ENCODE results near the gene LRRTM4. TPM values are rescaled to one million over a fixed set of nuclear protein-coding genes. Genes with fewer than 3 reads are reported as not detected.

The LRRTM4 gene
- total RNA-seq, 1 donor from 2014 or later, result not detected

DNA sequence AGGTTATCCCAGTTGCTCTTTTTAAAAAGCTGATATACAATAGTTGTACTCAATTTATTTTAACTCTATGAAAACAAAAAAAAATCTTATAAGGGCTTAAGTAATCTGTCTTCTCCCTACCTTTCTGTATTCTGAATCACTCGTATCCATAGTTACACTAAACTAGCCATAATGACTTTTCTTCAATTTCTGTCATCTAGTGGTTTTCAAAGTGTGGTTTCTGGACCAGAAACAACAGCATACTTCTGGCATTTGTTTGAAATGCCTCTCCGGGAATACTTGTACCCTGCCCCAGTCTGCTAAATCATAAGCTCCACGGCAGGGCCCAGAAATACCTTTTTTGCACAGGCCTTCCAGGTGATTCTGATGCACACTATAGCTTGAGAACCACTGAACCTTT is 253.6 kb downstream of the LRRTM4 start:
- H3K4me1 Mint-ChIP-seq (ENCODE audit: unreplicated experiment), result no peaks in the 10 kb centered on the region
- H3K27ac Mint-ChIP-seq (ENCODE audit: unreplicated experiment), result no peak overlapping the region
- no peak overlapping the region for H3K4me3 Mint-ChIP-seq (ENCODE audit: unreplicated experiment)
- no peaks in the 10 kb centered on the region for H3K27me3 Mint-ChIP-seq (ENCODE audit: unreplicated experiment)
- TF ChIP-seq, protein P1, sequence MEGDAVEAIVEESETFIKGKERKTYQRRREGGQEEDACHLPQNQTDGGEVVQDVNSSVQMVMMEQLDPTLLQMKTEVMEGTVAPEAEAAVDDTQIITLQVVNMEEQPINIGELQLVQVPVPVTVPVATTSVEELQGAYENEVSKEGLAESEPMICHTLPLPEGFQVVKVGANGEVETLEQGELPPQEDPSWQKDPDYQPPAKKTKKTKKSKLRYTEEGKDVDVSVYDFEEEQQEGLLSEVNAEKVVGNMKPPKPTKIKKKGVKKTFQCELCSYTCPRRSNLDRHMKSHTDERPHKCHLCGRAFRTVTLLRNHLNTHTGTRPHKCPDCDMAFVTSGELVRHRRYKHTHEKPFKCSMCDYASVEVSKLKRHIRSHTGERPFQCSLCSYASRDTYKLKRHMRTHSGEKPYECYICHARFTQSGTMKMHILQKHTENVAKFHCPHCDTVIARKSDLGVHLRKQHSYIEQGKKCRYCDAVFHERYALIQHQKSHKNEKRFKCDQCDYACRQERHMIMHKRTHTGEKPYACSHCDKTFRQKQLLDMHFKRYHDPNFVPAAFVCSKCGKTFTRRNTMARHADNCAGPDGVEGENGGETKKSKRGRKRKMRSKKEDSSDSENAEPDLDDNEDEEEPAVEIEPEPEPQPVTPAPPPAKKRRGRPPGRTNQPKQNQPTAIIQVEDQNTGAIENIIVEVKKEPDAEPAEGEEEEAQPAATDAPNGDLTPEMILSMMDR (IDR thresholded peaks at IDR 0.05), result no peak
- no peaks in the 10 kb centered on the region for H3K36me3 Mint-ChIP-seq (ENCODE audit: unreplicated experiment)
- no peak for DNase-seq (ENCODE audit: extremely low spot score, unreplicated experiment)
- H3K9me3 Mint-ChIP-seq (ENCODE audit: unreplicated experiment), result no peaks in the 10 kb centered on the region

DNA sequence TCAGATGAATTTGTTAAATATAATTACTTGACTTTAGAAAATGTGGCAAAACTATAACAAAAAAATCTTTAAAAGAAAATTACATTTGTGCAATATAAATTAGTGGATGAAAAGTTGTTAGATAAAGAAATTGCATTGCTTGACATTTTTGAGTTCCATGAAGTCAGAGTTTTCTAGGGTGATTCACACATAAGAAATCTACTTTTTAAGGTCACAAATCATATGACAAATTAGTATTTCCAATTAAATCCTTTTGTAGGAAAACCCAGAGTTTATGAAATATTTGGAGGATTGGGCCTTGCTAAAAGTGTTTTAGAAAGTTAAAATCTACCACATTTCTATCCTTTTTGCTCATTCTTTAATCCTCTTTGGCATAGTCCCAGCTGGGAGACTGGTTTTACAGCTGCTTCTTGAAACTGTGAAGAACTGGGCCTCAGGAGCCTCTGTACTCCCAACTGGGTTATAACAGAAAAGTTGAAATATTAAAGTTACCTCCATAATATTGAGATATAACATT is 289.2 kb downstream of the LRRTM4 start:
- TF ChIP-seq, protein P1 (IDR thresholded peaks at IDR 0.05), result no peak
- H3K4me1 Mint-ChIP-seq (ENCODE audit: unreplicated experiment), result no peaks in the 10 kb centered on the region
- peaks cover 8% of the 10 kb centered on the region for H3K9me3 Mint-ChIP-seq (ENCODE audit: unreplicated experiment)
- no peak overlapping the region for H3K27ac Mint-ChIP-seq (ENCODE audit: unreplicated experiment)
- no peak overlapping the region for H3K4me3 Mint-ChIP-seq (ENCODE audit: unreplicated experiment)
- H3K27me3 Mint-ChIP-seq (ENCODE audit: unreplicated experiment), result no peaks in the 10 kb centered on the region
- no peak for DNase-seq (ENCODE audit: extremely low spot score, unreplicated experiment)
- H3K36me3 Mint-ChIP-seq (ENCODE audit: unreplicated experiment), result no peaks in the 10 kb centered on the region

DNA sequence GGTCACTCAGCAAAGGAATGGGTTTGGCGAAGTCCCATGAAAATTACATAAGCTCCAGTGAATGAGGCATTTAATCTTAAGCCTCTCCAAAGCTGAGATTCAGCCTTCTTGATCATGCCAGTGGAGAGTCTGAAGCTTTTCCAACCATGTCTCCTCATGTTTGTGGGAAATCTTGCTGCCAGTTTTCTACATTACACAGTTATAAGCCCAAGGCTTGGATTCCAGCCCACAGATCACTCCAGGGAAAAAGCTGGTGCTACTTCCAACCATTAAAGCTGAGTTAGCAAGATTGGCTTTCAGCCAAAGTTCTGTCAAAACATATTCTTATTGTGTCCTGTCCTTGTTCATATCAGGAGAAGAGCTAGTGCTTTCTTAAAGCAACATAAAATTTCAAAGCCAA is 293.8 kb downstream of the LRRTM4 start:
- DNase-seq (ENCODE audit: extremely low spot score, unreplicated experiment), result no peak
- TF ChIP-seq, protein P1 (IDR thresholded peaks at IDR 0.05), result no peak
- H3K4me3 Mint-ChIP-seq (ENCODE audit: unreplicated experiment), result no peak overlapping the region
- H3K27me3 Mint-ChIP-seq (ENCODE audit: unreplicated experiment), result no peaks in the 10 kb centered on the region
- H3K4me1 Mint-ChIP-seq (ENCODE audit: unreplicated experiment), result no peaks in the 10 kb centered on the region
- no peaks in the 10 kb centered on the region for H3K9me3 Mint-ChIP-seq (ENCODE audit: unreplicated experiment)
- no peaks in the 10 kb centered on the region for H3K36me3 Mint-ChIP-seq (ENCODE audit: unreplicated experiment)
- no peak overlapping the region for H3K27ac Mint-ChIP-seq (ENCODE audit: unreplicated experiment)

DNA sequence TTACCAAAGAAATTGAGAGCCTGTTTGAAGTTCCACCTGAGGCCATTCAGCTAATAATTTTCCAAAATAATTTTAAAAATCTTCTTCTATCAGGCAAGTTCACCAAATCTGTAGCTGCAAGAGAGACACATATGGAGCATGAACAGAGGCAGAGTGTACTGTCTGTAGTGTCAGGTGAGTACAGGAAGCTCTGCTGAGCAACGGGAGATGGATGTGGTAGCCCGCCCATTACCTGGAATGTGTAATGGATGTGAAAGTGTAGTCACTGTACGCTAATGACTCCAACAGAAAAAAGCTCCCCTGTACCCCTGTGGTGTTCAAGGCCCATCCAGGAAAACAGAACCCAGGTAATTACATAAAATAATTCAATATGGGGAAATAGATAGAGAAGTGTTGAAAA is 311.5 kb downstream of the LRRTM4 start:
- H3K27ac Mint-ChIP-seq (ENCODE audit: unreplicated experiment), result no peak overlapping the region
- no peak overlapping the region for H3K4me3 Mint-ChIP-seq (ENCODE audit: unreplicated experiment)
- no peaks in the 10 kb centered on the region for H3K27me3 Mint-ChIP-seq (ENCODE audit: unreplicated experiment)
- DNase-seq (ENCODE audit: extremely low spot score, unreplicated experiment), result no peak
- no peaks in the 10 kb centered on the region for H3K9me3 Mint-ChIP-seq (ENCODE audit: unreplicated experiment)
- no peaks in the 10 kb centered on the region for H3K4me1 Mint-ChIP-seq (ENCODE audit: unreplicated experiment)
- TF ChIP-seq, protein P1 (IDR thresholded peaks at IDR 0.05), result no peak
- H3K36me3 Mint-ChIP-seq (ENCODE audit: unreplicated experiment), result no peaks in the 10 kb centered on the region

DNA sequence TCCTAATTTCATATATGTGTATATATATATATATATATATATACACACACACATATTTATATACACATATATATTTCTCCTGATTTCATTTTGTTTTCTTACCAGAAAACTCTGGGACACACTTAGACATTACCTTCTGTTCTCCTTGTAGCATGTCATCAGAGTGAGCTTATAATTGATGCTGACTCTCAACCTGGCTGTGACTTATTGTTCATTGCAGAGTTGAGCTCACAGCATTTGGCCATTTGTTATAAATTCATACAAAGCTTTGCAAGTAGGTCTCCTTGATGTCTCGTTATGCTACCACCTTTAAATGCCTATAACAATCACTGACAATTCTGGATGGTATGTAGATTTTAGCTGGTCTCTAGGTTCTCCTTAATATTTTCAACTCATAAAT is 314.8 kb downstream of the LRRTM4 start:
- Mint-ChIP-seq H3K9me3 (ENCODE audit: unreplicated experiment) (no peaks in the 10 kb centered on the region), H3K36me3 (ENCODE audit: unreplicated experiment) (no peaks in the 10 kb centered on the region), H3K27me3 (ENCODE audit: unreplicated experiment) (no peaks in the 10 kb centered on the region), H3K4me3 (ENCODE audit: unreplicated experiment) (no peak overlapping the region), H3K4me1 (ENCODE audit: unreplicated experiment) (no peaks in the 10 kb centered on the region), H3K27ac (ENCODE audit: unreplicated experiment) (no peak overlapping the region)
- TF ChIP-seq, protein P1 (IDR thresholded peaks at IDR 0.05), result no peak
- DNase-seq (ENCODE audit: extremely low spot score, unreplicated experiment), result no peak

Measured in osteocyte (in vitro differentiated cells).